ENCODE data around the gene CTBP2.

- TF ChIP-seq CTCF (IDR thresholded peaks at IDR 0.05), result no peak
- no peak for TF ChIP-seq POLR2A (IDR thresholded peaks at IDR 0.05; ENCODE audit: low read depth)
- no peak for TF ChIP-seq POLR2AphosphoS5 (IDR thresholded peaks at IDR 0.05)
- no peak for TF ChIP-seq EP300 (IDR thresholded peaks at IDR 0.05)
These were observed 41.6 kb upstream of the CTBP2 start for GRCh38 chr10:125201791-125202622.
